Measurements from ENCODE around the gene ZNF423.

The ZNF423 gene

DNA sequence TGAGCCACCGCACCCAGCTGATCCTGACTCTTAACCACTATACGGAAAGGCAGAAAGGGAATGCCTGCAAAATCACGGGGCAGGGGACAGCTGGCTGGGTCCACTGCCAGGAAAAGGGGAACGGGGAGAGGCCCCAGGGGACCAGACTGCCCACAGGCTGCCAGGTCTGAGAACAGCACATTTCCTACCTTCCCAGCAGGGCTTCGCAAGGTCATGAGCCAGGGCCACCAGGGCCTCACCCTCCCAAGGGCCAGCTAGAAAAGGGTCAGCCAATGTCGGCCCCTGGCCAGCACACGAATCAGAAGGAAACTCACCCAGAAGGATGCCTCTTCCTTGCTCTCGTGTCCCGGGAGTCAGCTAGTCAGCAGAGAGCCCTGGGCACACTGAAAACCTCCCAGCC is 118.4 kb downstream of the ZNF423 start:
- Histone ChIP-seq H4K20me1 (ENCODE audit: insufficient read depth, low read length) (no peaks in the 10 kb centered on the region), H3K9ac (ENCODE audit: low read length) (no peak overlapping the region), H3K27me3 (replicated peaks; ENCODE audit: insufficient read depth, low read length) (peaks cover 46% of the 10 kb centered on the region), H2AFZ (ENCODE audit: low read length) (no peak overlapping the region), H3K4me3 (ENCODE audit: low read length) (no peak overlapping the region), H3K9me2 (replicated peaks; ENCODE audit: insufficient read depth, low read length) (no peaks in the 10 kb centered on the region), H3K36me3 (replicated peaks; ENCODE audit: insufficient read depth, low read length) (no peaks in the 10 kb centered on the region), H3K4me2 (ENCODE audit: low read depth, low read length) (no peak overlapping the region), H3K79me2 (ENCODE audit: low read length) (no peaks in the 10 kb centered on the region), H3K27ac (ENCODE audit: low read length) (no peak overlapping the region), H3K4me1 (ENCODE audit: low read length) (no peaks in the 10 kb centered on the region), H3K9me3 (replicated peaks; ENCODE audit: insufficient read depth, low read length) (no peaks in the 10 kb centered on the region), H3F3A (ENCODE audit: insufficient read depth, low read length) (no peaks in the 10 kb centered on the region)
- DNase-seq, result no peak
- TF ChIP-seq, protein P1, sequence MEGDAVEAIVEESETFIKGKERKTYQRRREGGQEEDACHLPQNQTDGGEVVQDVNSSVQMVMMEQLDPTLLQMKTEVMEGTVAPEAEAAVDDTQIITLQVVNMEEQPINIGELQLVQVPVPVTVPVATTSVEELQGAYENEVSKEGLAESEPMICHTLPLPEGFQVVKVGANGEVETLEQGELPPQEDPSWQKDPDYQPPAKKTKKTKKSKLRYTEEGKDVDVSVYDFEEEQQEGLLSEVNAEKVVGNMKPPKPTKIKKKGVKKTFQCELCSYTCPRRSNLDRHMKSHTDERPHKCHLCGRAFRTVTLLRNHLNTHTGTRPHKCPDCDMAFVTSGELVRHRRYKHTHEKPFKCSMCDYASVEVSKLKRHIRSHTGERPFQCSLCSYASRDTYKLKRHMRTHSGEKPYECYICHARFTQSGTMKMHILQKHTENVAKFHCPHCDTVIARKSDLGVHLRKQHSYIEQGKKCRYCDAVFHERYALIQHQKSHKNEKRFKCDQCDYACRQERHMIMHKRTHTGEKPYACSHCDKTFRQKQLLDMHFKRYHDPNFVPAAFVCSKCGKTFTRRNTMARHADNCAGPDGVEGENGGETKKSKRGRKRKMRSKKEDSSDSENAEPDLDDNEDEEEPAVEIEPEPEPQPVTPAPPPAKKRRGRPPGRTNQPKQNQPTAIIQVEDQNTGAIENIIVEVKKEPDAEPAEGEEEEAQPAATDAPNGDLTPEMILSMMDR (IDR thresholded peaks at IDR 0.05; ENCODE audit: low read length), result no peak
- TF ChIP-seq EZH2 (optimal IDR thresholded peaks at IDR 0.05; ENCODE audit: low read depth, low read length) (no peak), EZH2phosphoT487 (IDR thresholded peaks at IDR 0.05; ENCODE audit: low read length) (no peak)

DNA sequence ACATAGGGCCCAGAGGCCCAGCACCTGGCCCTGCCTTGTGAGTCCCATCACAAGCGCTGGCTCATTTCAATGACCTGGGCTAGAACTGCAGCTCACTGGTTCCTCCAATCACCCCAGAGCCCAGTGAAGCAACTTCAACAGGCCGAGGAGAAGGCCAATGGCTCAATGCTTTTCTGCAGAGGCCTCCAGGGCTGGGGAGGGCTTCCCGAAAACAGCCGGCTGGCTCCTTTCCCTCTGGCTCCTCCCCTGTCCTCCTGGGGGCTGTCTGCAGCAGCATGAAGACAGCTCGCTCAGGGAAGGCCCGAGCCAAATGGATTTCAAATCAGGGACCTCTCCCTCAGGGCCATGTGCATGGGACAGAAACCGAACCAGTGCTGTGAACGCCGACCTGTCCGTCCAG is 121.6 kb downstream of the ZNF423 start:
- no peaks in the 10 kb centered on the region for H4K20me1 ChIP-seq (ENCODE audit: insufficient read depth, low read length)
- no peaks in the 10 kb centered on the region for H3K9me3 ChIP-seq (replicated peaks; ENCODE audit: insufficient read depth, low read length)
- no peaks in the 10 kb centered on the region for H3K36me3 ChIP-seq (replicated peaks; ENCODE audit: insufficient read depth, low read length)
- no peaks in the 10 kb centered on the region for H3F3A ChIP-seq (ENCODE audit: insufficient read depth, low read length)
- no peak overlapping the region for H3K4me2 ChIP-seq (ENCODE audit: low read depth, low read length)
- no peak overlapping the region for H3K9ac ChIP-seq (ENCODE audit: low read length)
- no peaks in the 10 kb centered on the region for H3K4me1 ChIP-seq (ENCODE audit: low read length)
- H3K27ac ChIP-seq (ENCODE audit: low read length), result no peak overlapping the region
- no peak for DNase-seq
- no peaks in the 10 kb centered on the region for H3K79me2 ChIP-seq (ENCODE audit: low read length)
- H3K4me3 ChIP-seq (ENCODE audit: low read length), result no peak overlapping the region
- TF ChIP-seq EZH2 (optimal IDR thresholded peaks at IDR 0.05; ENCODE audit: low read depth, low read length), result no peak
- TF ChIP-seq, protein P1 (IDR thresholded peaks at IDR 0.05; ENCODE audit: low read length), result no peak
- TF ChIP-seq EZH2phosphoT487 (IDR thresholded peaks at IDR 0.05; ENCODE audit: low read length), result no peak
- no peak overlapping the region for H2AFZ ChIP-seq (ENCODE audit: low read length)
- H3K27me3 ChIP-seq (replicated peaks; ENCODE audit: insufficient read depth, low read length), result peaks cover 17% of the 10 kb centered on the region; the same call in 1 of the 2 replicates
- no peaks in the 10 kb centered on the region for H3K9me2 ChIP-seq (replicated peaks; ENCODE audit: insufficient read depth, low read length)

DNA sequence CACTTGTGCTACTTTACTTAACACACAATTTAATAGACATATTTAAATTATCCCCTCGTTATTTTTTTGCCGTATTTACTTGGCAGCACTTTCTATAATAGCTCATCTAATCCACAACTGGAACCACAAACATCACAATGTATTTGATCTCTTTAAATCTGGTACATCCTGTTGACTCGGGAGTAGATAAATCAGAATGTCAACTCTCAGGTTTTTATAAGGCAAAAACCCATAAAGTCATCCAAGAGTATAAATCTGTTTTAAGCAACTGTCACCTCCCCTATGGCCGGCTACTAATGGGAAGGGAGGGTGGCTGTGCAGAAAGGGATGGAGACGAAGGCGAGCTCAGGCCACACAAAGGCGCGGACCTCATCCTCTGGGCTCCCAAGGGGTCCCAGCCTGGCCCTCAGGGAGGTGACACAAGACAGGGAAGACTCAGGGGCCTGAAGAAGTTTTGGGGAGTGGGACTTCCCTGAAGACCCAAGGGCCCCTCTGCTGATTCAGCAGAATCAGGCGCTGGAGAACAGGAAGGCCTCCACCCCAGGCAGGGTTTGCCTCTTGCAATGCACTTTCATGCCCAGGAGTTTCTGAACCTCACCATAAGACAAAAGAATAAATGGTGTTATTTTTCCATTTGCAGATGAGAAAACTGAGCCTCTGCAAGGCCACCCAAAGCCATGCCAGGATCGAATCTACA is 122.5 kb downstream of the ZNF423 start:
- Histone ChIP-seq H3K4me1 (ENCODE audit: low read length) (no peaks in the 10 kb centered on the region), H4K20me1 (ENCODE audit: insufficient read depth, low read length) (no peaks in the 10 kb centered on the region), H3K27ac (ENCODE audit: low read length) (no peak overlapping the region), H3K36me3 (replicated peaks; ENCODE audit: insufficient read depth, low read length) (no peaks in the 10 kb centered on the region), H3K79me2 (ENCODE audit: low read length) (no peaks in the 10 kb centered on the region), H2AFZ (ENCODE audit: low read length) (no peak overlapping the region), H3K4me2 (ENCODE audit: low read depth, low read length) (no peak overlapping the region), H3K4me3 (ENCODE audit: low read length) (no peak overlapping the region), H3K9me2 (replicated peaks; ENCODE audit: insufficient read depth, low read length) (no peaks in the 10 kb centered on the region), H3F3A (ENCODE audit: insufficient read depth, low read length) (no peaks in the 10 kb centered on the region), H3K9me3 (replicated peaks; ENCODE audit: insufficient read depth, low read length) (no peaks in the 10 kb centered on the region), H3K9ac (ENCODE audit: low read length) (no peak overlapping the region), H3K27me3 (replicated peaks; ENCODE audit: insufficient read depth, low read length) (peaks cover 8% of the 10 kb centered on the region; the same call in 1 of the 2 replicates)
- TF ChIP-seq EZH2phosphoT487 (IDR thresholded peaks at IDR 0.05; ENCODE audit: low read length), result no peak
- TF ChIP-seq, protein P1 (IDR thresholded peaks at IDR 0.05; ENCODE audit: low read length), result no peak
- no peak for DNase-seq

All from MM.1S (cell line).